Calu3 (cell line): ENCODE data around the gene PAXX. TPM values are rescaled to one million over a fixed set of nuclear protein-coding genes. Genes with fewer than 3 reads are reported as not detected.

Experiments used
- BruUV-seq: library from RNA; stranded (reverse); fragments of 400-500 nt; replicated peaks from 2 replicates; lab custom pipeline; 2021; lab: Mats Ljungman, UMichigan
- CTCF ChIA-PET: fragments of 300-600 bp; sonication (Branson Sonifier 250); formaldehyde crosslinking; loops from one replicate; lab custom pipeline; 2022; ENCODE audit warnings: antibody characterized with exemption; lab: Charles Lee
- DNase-seq: peaks from one replicate; pipeline ENCODE4 v3.0.0; 2022
- H3K27ac Mint-ChIP-seq: one replicate; pipeline ENCODE4 v1.8.0; 2022; ENCODE audit warnings: mixed read lengths; ENCODE audit not compliant: unreplicated experiment
- H3K27me3 Mint-ChIP-seq: one replicate; pipeline ENCODE4 v1.8.0; 2022; ENCODE audit warnings: mixed read lengths; ENCODE audit not compliant: unreplicated experiment
- H3K36me3 Mint-ChIP-seq: one replicate; pipeline ENCODE4 v1.8.0; 2022; ENCODE audit warnings: mild to moderate bottlenecking, moderate library complexity, mixed read lengths; ENCODE audit not compliant: insufficient read depth, unreplicated experiment
- H3K4me1 Mint-ChIP-seq: one replicate; pipeline ENCODE4 v1.8.0; 2022; ENCODE audit warnings: mild to moderate bottlenecking, low read depth, mixed read lengths; ENCODE audit not compliant: unreplicated experiment
- H3K4me3 Mint-ChIP-seq: one replicate; pipeline ENCODE4 v1.8.0; 2022; ENCODE audit warnings: mild to moderate bottlenecking, low read depth, moderate library complexity, mixed read lengths; ENCODE audit not compliant: unreplicated experiment
- H3K9me3 Mint-ChIP-seq: one replicate; pipeline ENCODE4 v1.8.0; 2022; ENCODE audit warnings: low read depth, mixed read lengths; ENCODE audit not compliant: unreplicated experiment
- intact Hi-C: fragments of 100-400 bp; cut with micrococcal nuclease; formaldehyde crosslinking; loops from one replicate; pipeline ENCODE4 v1.10.0; 2022; ENCODE audit not compliant: unreplicated experiment
- total RNA-seq: library from RNA; stranded (reverse); gene quantifications from 2 replicates; pipeline ENCODE4 v1.2.3, GENCODE V29; 2022
- TF ChIP-seq, protein P1 (sequence below): fragments of 200-600 bp; IDR thresholded peaks from one replicate; pipeline ENCODE4 v1.8.0; 2022; ENCODE audit warnings: antibody characterized with exemption; ENCODE audit not compliant: unreplicated experiment

The PAXX gene
- total RNA-seq, 1 experiment from 2014 or later = 43.7 TPM

GRCh38 chr9:136968333-136969127 is 23.7 kb upstream of the PAXX start:
- no peak overlapping the region for H3K27ac Mint-ChIP-seq
- no peaks in the 10 kb centered on the region for H3K9me3 Mint-ChIP-seq
- intact Hi-C loops = no loop called here
- TF ChIP-seq, protein P1, sequence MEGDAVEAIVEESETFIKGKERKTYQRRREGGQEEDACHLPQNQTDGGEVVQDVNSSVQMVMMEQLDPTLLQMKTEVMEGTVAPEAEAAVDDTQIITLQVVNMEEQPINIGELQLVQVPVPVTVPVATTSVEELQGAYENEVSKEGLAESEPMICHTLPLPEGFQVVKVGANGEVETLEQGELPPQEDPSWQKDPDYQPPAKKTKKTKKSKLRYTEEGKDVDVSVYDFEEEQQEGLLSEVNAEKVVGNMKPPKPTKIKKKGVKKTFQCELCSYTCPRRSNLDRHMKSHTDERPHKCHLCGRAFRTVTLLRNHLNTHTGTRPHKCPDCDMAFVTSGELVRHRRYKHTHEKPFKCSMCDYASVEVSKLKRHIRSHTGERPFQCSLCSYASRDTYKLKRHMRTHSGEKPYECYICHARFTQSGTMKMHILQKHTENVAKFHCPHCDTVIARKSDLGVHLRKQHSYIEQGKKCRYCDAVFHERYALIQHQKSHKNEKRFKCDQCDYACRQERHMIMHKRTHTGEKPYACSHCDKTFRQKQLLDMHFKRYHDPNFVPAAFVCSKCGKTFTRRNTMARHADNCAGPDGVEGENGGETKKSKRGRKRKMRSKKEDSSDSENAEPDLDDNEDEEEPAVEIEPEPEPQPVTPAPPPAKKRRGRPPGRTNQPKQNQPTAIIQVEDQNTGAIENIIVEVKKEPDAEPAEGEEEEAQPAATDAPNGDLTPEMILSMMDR = no peak
- CTCF ChIA-PET = interaction anchor here (0.6 kb wide), 1 partner anchor 53 kb away, joined by 8 read pairs; no protein-coding TSS in a partner anchor
- H3K27me3 Mint-ChIP-seq = no peaks in the 10 kb centered on the region
- H3K4me1 Mint-ChIP-seq = no peaks in the 10 kb centered on the region
- H3K4me3 Mint-ChIP-seq = no peak overlapping the region
- DNase-seq = no peak
- no TSS peak for BruUV-seq
- H3K36me3 Mint-ChIP-seq = peaks cover 8% of the 10 kb centered on the region

DNA sequence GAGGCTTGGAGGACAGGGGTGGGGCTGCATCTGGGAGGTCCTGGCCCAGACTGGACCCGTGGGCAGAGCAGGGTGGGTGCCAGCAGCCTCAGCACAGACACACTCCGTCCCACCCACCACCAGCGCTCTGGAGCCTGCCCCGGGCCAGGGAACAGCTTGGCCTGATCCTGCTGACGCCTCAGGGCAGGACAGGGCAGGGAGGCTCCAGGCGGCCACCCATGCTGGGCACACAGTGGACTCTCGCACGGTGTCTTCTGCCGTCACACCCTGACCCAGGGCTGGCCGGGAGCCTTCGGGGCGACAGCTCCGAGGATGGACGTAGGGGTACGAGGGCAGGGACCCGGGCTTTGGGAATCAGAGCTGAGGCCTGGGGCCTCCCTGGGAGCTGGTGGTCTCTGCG is 23.1 kb upstream of the PAXX start:
- no TSS peak for BruUV-seq
- H3K4me1 Mint-ChIP-seq = no peaks in the 10 kb centered on the region
- CTCF ChIA-PET = no interaction called here

DNA sequence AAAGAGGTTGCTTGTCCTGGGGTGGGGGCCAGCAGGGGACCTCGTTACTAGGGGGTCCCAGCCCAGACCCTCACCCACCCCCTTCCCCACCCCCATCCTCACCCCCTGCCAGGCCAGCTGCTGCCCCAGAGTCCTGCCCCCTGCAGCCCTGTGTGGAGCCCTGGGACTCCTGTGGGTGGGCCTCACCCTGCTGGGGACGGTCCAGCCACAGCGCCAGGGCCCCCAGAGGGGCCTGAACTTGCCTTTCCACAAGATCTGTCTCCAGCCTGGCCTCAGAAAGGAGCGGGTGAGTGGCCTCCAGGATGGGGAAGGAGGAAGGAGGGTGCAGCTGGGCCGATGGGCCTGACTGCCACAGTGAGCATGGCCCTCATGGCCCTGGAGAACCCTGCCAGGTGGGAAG is 22.4 kb upstream of the PAXX start:
- BruUV-seq = no TSS peak
- TF ChIP-seq, protein P1 = no peak
- CTCF ChIA-PET = no interaction called here
- no peak overlapping the region for H3K27ac Mint-ChIP-seq
- intact Hi-C loops = no loop called here
- no peaks in the 10 kb centered on the region for H3K27me3 Mint-ChIP-seq
- no peaks in the 10 kb centered on the region for H3K9me3 Mint-ChIP-seq
- H3K36me3 Mint-ChIP-seq = peaks cover 8% of the 10 kb centered on the region
- no peak overlapping the region for H3K4me3 Mint-ChIP-seq
- DNase-seq = no peak
- H3K4me1 Mint-ChIP-seq = no peaks in the 10 kb centered on the region

More for the DNA sequence above, 23.1 kb upstream of the PAXX start:
- TF ChIP-seq, protein P1 = no peak
- Mint-ChIP-seq H3K27me3 (no peaks in the 10 kb centered on the region), H3K36me3 (peaks cover 8% of the 10 kb centered on the region), H3K4me3 (no peak overlapping the region), H3K27ac (no peak overlapping the region), H3K9me3 (no peaks in the 10 kb centered on the region)
- DNase-seq = no peak
- intact Hi-C loops = no loop called here

- Mint-ChIP-seq H3K9me3 (no peaks in the 10 kb centered on the region), H3K27ac (no peak overlapping the region), H3K4me1 (no peaks in the 10 kb centered on the region), H3K27me3 (no peaks in the 10 kb centered on the region), H3K4me3 (no peak overlapping the region), H3K36me3 (peaks cover 8% of the 10 kb centered on the region)
- BruUV-seq = no TSS peak
- DNase-seq = no peak
- intact Hi-C loops = no loop called here
- CTCF ChIA-PET = no interaction called here
- TF ChIP-seq, protein P1 = no peak
These were observed 21.9 kb upstream of the PAXX start for GRCh38 chr9:136970361-136970760.
